Natural killer cell (primary cell): Measurements from ENCODE around the gene ZNF460. TPM values are rescaled to one million over a fixed set of nuclear protein-coding genes. Genes with fewer than 3 reads are reported as not detected.

Experiments used
- ATAC-seq, 3 donors: fragments of 150-1000 bp in 2 of 3; fragments of 200-7000 bp in 1 of 3; cut with Tn5 transposase; 1 replicate in 1 of 3; 2 replicates in 2 of 3; pipeline ENCODE4 v1.10.0; 2021; ENCODE audit warnings: mild to moderate bottlenecking in 2 of 3, moderate library complexity in 2 of 3
- DNase-seq, 2 donors: peaks; one replicate each; pipeline versions ENCODE4 v3.0.0 to v3.0.0-alpha.2; 2013 to 2021; ENCODE audit warnings: mixed read lengths in 1 of 2
- H3K27ac ChIP-seq: one replicate; pipeline ENCODE4 v1.5.1; 2013; ENCODE audit warnings: mild to moderate bottlenecking, low read length
- H3K27me3 ChIP-seq: one replicate; pipeline ENCODE4 v1.6.1; 2013; ENCODE audit warnings: low read length; ENCODE audit not compliant: control insufficient read depth, insufficient read depth
- H3K36me3 ChIP-seq: one replicate; pipeline ENCODE4 v1.6.1; 2013; ENCODE audit warnings: low read length; ENCODE audit not compliant: control insufficient read depth, insufficient read depth
- H3K4me1 ChIP-seq: one replicate; pipeline ENCODE4 v1.6.1; 2013; ENCODE audit warnings: low read length; ENCODE audit not compliant: control insufficient read depth, insufficient read depth
- H3K4me3 ChIP-seq: one replicate; pipeline ENCODE4 v1.5.1; 2013; ENCODE audit warnings: low read length
- H3K9me3 ChIP-seq: one replicate; pipeline ENCODE4 v1.6.1; 2013; ENCODE audit warnings: low read length; ENCODE audit not compliant: control insufficient read depth, insufficient read depth
- H3K27ac Mint-ChIP-seq, 2 donors: one replicate each; pipeline ENCODE4 v1.8.0; 2022; ENCODE audit warnings: mild to moderate bottlenecking in 2 of 2, mixed read lengths in 2 of 2, moderate library complexity in 1 of 2
- H3K27me3 Mint-ChIP-seq, 2 donors: one replicate each; pipeline ENCODE4 v1.8.0; 2022; ENCODE audit warnings: low read depth in 2 of 2, mixed read lengths in 2 of 2
- H3K36me3 Mint-ChIP-seq: one replicate; pipeline ENCODE4 v1.8.0; 2022; ENCODE audit warnings: mixed read lengths
- H3K4me1 Mint-ChIP-seq, 2 donors: one replicate each; pipeline ENCODE4 v1.8.0; 2022; ENCODE audit warnings: mixed read lengths in 2 of 2
- H3K4me3 Mint-ChIP-seq: one replicate; pipeline ENCODE4 v1.8.0; 2022; ENCODE audit warnings: mild to moderate bottlenecking, moderate library complexity, mixed read lengths
- H3K9me3 Mint-ChIP-seq, 2 donors: one replicate each; pipeline ENCODE4 v1.8.0; 2022; ENCODE audit warnings: mixed read lengths in 2 of 2
- CTCF ChIP-seq: fragments of 200-600 bp; IDR thresholded peaks from one replicate; pipeline ENCODE4 v1.8.0; 2022; ENCODE audit warnings: antibody characterized with exemption
- WGBS: methylation state at CpG from one replicate; pipeline ENCODE4 v1.1.7; 2013; ENCODE audit warnings: missing lambda C conversion rate; ENCODE audit not compliant: insufficient coverage; 5-methylcytosine and 5-hydroxymethylcytosine counted together
- intact Hi-C: fragments of 100-400 bp; cut with micrococcal nuclease; formaldehyde crosslinking; loops from one replicate; pipeline ENCODE4 v1.14.2; 2022
- total RNA-seq, 4 donors: library from RNA; stranded (reverse); fragments of 120-200 nt in 1 of 4; gene quantifications; one replicate each; pipeline versions ENCODE4 v1.2.3 to v1.2.4, GENCODE V29; 2013 to 2022

Gene ZNF460
- total RNA-seq, 3 donors from 2014 or later (not counting 1 experiment from before 2014, with no cell fraction given): 67.8 to 74.1 (median 69.7) TPM

- Mint-ChIP-seq H3K27me3 (no peaks in the 10 kb centered on the region), H3K4me1 (no peaks in the 10 kb centered on the region), H3K9me3 (peaks cover 2 to 3% of the 10 kb centered on the region in 2 donors), H3K4me3 (no peak overlapping the region), H3K36me3 (peaks cover under 1% of the 10 kb centered on the region), H3K27ac (no peak overlapping the region)
- 97% methylated on average over 4 of the region's 4 CpGs for WGBS
- H3K27me3 ChIP-seq: no peaks in the 10 kb centered on the region
- peaks cover 4% of the 10 kb centered on the region for H3K9me3 ChIP-seq
- ATAC-seq (no peak), DNase-seq (no peak)
- no peak for TF ChIP-seq CTCF
- H3K27ac ChIP-seq: no peak overlapping the region
- intact Hi-C loops: no loop called here
- no peak overlapping the region for H3K4me3 ChIP-seq
- peaks cover under 1% of the 10 kb centered on the region for H3K36me3 ChIP-seq
- no peaks in the 10 kb centered on the region for H3K4me1 ChIP-seq
Observed at GRCh38 chr19:57334191-57334590, 53.9 kb downstream of the ZNF460 start.

- peaks cover 0 to 4% of the 10 kb centered on the region in 2 donors for H3K9me3 Mint-ChIP-seq
- no peaks in the 10 kb centered on the region for H3K36me3 ChIP-seq
Observed at GRCh38 chr19:57338877-57339276, 58.6 kb downstream of the ZNF460 start.

GRCh38 chr19:57342582-57342981 is 62.3 kb downstream of the ZNF460 start:
- 80% methylated on average over 6 of the region's 6 CpGs for WGBS
- ATAC-seq (no peak), DNase-seq (no peak)
- no peak overlapping the region for H3K27ac ChIP-seq
- no peak overlapping the region for H3K4me3 ChIP-seq
- Mint-ChIP-seq H3K36me3 (no peaks in the 10 kb centered on the region), H3K27ac (no peak overlapping the region), H3K4me3 (no peak overlapping the region), H3K9me3 (peaks cover 0 to 4% of the 10 kb centered on the region in 2 donors), H3K27me3 (peaks cover 12 to 29% of the 10 kb centered on the region in 2 donors), H3K4me1 (no peaks in the 10 kb centered on the region)
- intact Hi-C loops: no loop called here
- H3K9me3 ChIP-seq: no peaks in the 10 kb centered on the region
- H3K27me3 ChIP-seq: peaks cover 2% of the 10 kb centered on the region
- H3K36me3 ChIP-seq: no peaks in the 10 kb centered on the region
- no peak for TF ChIP-seq CTCF
- no peaks in the 10 kb centered on the region for H3K4me1 ChIP-seq

More at GRCh38 chr19:57338877-57339276, 58.6 kb downstream of the ZNF460 start:
- no peak for DNase-seq
- Mint-ChIP-seq H3K4me3 (no peak overlapping the region), H3K36me3 (no peaks in the 10 kb centered on the region), H3K27me3 (no peaks in the 10 kb centered on the region), H3K27ac (no peak overlapping the region), H3K4me1 (no peaks in the 10 kb centered on the region)
- intact Hi-C loops: no loop called here
- H3K4me3 ChIP-seq: no peak overlapping the region
- ATAC-seq: no peak
- no peak overlapping the region for H3K27ac ChIP-seq
- no peaks in the 10 kb centered on the region for H3K9me3 ChIP-seq
- WGBS: 76% methylated on average over 3 of the region's 3 CpGs
- H3K27me3 ChIP-seq: no peaks in the 10 kb centered on the region
- H3K4me1 ChIP-seq: no peaks in the 10 kb centered on the region
- no peak for TF ChIP-seq CTCF

Other genes with a start within 250 kb of the ZNF460 start
- gene USP29, start 160.5 kb upstream of the ZNF460 start, total RNA-seq: not detected
- not detected for gene ZIM3, start 135.3 kb upstream of the ZNF460 start, total RNA-seq
- not detected for gene DUXA, start 113.0 kb upstream of the ZNF460 start, total RNA-seq
- 10 to 100 TPM; 50.4 to 62.1 (median 54.2) TPM for gene ZNF264, start 89.0 kb upstream of the ZNF460 start, total RNA-seq
- gene AURKC, start 49.5 kb upstream of the ZNF460 start, total RNA-seq: 1 to 10 TPM; 2.3 to 3.5 (median 2.8) TPM
- gene ZNF805, start 39.9 kb upstream of the ZNF460 start, total RNA-seq: 10 to 100 TPM; 25.9 to 32.7 (median 31.0) TPM
- 1 to 10 TPM; 4.7 to 7.2 (median 5.9) TPM for gene ZNF543, start 40.0 kb downstream of the ZNF460 start, total RNA-seq
- 10 to 100 TPM in 1 of 3 donors, 1 to 10 TPM in 2; 6.6 to 10.7 (median 9.2) TPM for gene ZNF304, start 70.8 kb downstream of the ZNF460 start, total RNA-seq
- 10 to 100 TPM in 2 of 3 donors, 1 to 10 TPM in 1; 7.4 to 15.6 (median 13.7) TPM for gene TRAPPC2B, start 83.1 kb downstream of the ZNF460 start, total RNA-seq
- gene ZNF547, start 83.1 kb downstream of the ZNF460 start, total RNA-seq: 1 to 10 TPM in 1 of 3 donors, under 1 TPM in 2; 0.48 to 1.2 (median 0.92) TPM
- gene ZNF548, start 109.4 kb downstream of the ZNF460 start, total RNA-seq: 100 to 1,000 TPM in 1 of 3 donors, 10 to 100 TPM in 2; 75.5 to 104 (median 96.9) TPM
- 10 to 100 TPM; 13.0 to 15.0 (median 13.3) TPM for gene ZNF17, start 130.7 kb downstream of the ZNF460 start, total RNA-seq
- 1 to 10 TPM; 7.0 to 9.8 (median 7.8) TPM for gene ZNF749, start 154.8 kb downstream of the ZNF460 start, total RNA-seq
- under 1 TPM in 1 of 3 donors, not detected in 2; 0.40 TPM for gene VN1R1, start 176.7 kb downstream of the ZNF460 start, total RNA-seq
- 1 to 10 TPM; 1.3 to 3.5 (median 1.4) TPM for gene ZNF772, start 197.1 kb downstream of the ZNF460 start, total RNA-seq
- 10 to 100 TPM in 1 of 3 donors, 1 to 10 TPM in 2; 5.9 to 11.3 (median 8.5) TPM for gene ZNF419, start 207.3 kb downstream of the ZNF460 start, total RNA-seq
- 10 to 100 TPM in 2 of 3 donors, 1 to 10 TPM in 1; 4.3 to 10.2 (median 10.2) TPM for gene ZNF773, start 219.5 kb downstream of the ZNF460 start, total RNA-seq
- gene ZNF549, start 246.9 kb downstream of the ZNF460 start, total RNA-seq: 10 to 100 TPM in 1 of 3 donors, 1 to 10 TPM in 2; 7.1 to 12.1 (median 8.6) TPM